Endodermal cell (in vitro differentiated cells): ENCODE measurements around the gene NBAS. TPM values are rescaled to one million over a fixed set of nuclear protein-coding genes. Genes with fewer than 3 reads are reported as not detected.

ENCODE experiments used
- DNase-seq: peaks from one replicate; pipeline ENCODE4 v3.0.0-alpha.2; 2017
- H3K27ac ChIP-seq: 2 replicates; pipeline ENCODE4 v1.5.1; 2013; ENCODE audit warnings: mild to moderate bottlenecking, low read depth, low read length, moderate library complexity
- H3K27me3 ChIP-seq: 2 replicates; pipeline ENCODE4 v1.6.1; 2013; ENCODE audit warnings: mild to moderate bottlenecking, low read length, moderate library complexity; ENCODE audit not compliant: insufficient read depth, control insufficient read depth, poor library complexity, severe bottlenecking
- H3K36me3 ChIP-seq: 2 replicates; pipeline ENCODE4 v1.7.0; 2013; ENCODE audit warnings: mild to moderate bottlenecking, low read length, moderate library complexity; ENCODE audit not compliant: control insufficient read depth, insufficient read depth
- H3K4me1 ChIP-seq: one replicate; pipeline ENCODE4 v1.7.0; 2013; ENCODE audit warnings: low read length; ENCODE audit not compliant: control insufficient read depth, insufficient read depth
- H3K4me3 ChIP-seq: 2 replicates; pipeline ENCODE4 v1.5.1; 2013; ENCODE audit warnings: mild to moderate bottlenecking, low read length, moderate library complexity
- H3K9ac ChIP-seq: 2 replicates; pipeline ENCODE4 v1.6.1; 2013; ENCODE audit warnings: mild to moderate bottlenecking, low read length, moderate library complexity; ENCODE audit not compliant: poor library complexity, severe bottlenecking; ENCODE audit errors: extremely low read depth
- H3K9me3 ChIP-seq: 2 replicates; pipeline ENCODE4 v1.6.1; 2013; ENCODE audit warnings: mild to moderate bottlenecking, low read length, moderate library complexity; ENCODE audit not compliant: control insufficient read depth
- H3K27ac Mint-ChIP-seq: 2 replicates; pipeline ENCODE4 v1.8.0; 2020; ENCODE audit warnings: mixed read lengths
- H3K27me3 Mint-ChIP-seq: 2 replicates; pipeline ENCODE4 v1.8.0; 2021; ENCODE audit warnings: mild to moderate bottlenecking, mixed read lengths; ENCODE audit not compliant: insufficient read depth
- H3K36me3 Mint-ChIP-seq: 2 replicates; pipeline ENCODE4 v1.8.0; 2020; ENCODE audit warnings: low read depth, mixed read lengths
- H3K4me1 Mint-ChIP-seq: 2 replicates; pipeline ENCODE4 v1.8.0; 2020; ENCODE audit warnings: mixed read lengths
- H3K4me3 Mint-ChIP-seq: 2 replicates; pipeline ENCODE4 v1.8.0; 2020; ENCODE audit warnings: mild to moderate bottlenecking, moderate library complexity, mixed read lengths
- H3K9me3 Mint-ChIP-seq: 2 replicates; pipeline ENCODE4 v1.8.0; 2020; ENCODE audit warnings: mild to moderate bottlenecking, mixed read lengths
- WGBS, 2 experiments: methylation state at CpG; one replicate each; pipeline versions ENCODE4 v1.1.5 to v1.1.7; 2013; ENCODE audit warnings: missing lambda C conversion rate in 2 of 2, mixed read lengths in 1 of 2; ENCODE audit not compliant: insufficient coverage in 1 of 2, insufficient read length in 1 of 2; 5-methylcytosine and 5-hydroxymethylcytosine counted together
- total RNA-seq, 2 donors: library from RNA; stranded (reverse); fragmentation: NEBNext Ultra II Directional in 1 of 2; extraction: Animal tissue kit (Norgen Biotek cat#: 25700) in 1 of 2; gene quantifications; 2 replicates in 1 of 2; 3 replicates in 1 of 2; pipeline ENCODE4 v1.2.1, GENCODE V29; 2021
- TF ChIP-seq, protein P1 (sequence below): fragments of 200-600 bp; sonication (generic); conservative IDR thresholded peaks from 2 replicates; pipeline ENCODE4 v1.5.0; 2021; ENCODE audit warnings: antibody characterized with exemption, mild to moderate bottlenecking

NBAS gene
- total RNA-seq, 2 donors from 2014 or later = 47.4 to 54.7 TPM

DNA sequence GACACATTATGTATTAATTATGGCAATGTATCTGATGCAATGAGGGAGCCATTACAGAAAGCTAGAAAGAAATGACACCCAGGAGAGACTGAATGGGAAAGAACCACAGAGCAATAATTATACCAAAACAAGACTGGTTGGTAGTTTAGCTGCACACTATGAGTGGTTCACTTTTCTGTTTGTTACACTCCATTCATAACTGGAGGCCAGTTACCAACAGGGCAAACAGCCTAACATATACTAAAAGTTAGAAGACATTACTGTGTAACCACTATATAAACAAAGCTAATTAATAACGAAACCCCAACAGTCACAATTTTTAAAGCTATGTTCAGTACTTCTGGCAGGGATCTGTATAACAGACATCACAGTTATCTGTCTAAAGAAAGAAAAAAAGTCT lies 49.4 kb downstream of the NBAS start:
- H3K4me1 ChIP-seq = no peaks in the 10 kb centered on the region
- Mint-ChIP-seq H3K27ac (no peak overlapping the region), H3K4me3 (no peak overlapping the region), H3K9me3 (no peaks in the 10 kb centered on the region), H3K4me1 (no peaks in the 10 kb centered on the region), H3K36me3 (peaks cover 35% of the 10 kb centered on the region), H3K27me3 (no peaks in the 10 kb centered on the region)
- TF ChIP-seq, protein P1, sequence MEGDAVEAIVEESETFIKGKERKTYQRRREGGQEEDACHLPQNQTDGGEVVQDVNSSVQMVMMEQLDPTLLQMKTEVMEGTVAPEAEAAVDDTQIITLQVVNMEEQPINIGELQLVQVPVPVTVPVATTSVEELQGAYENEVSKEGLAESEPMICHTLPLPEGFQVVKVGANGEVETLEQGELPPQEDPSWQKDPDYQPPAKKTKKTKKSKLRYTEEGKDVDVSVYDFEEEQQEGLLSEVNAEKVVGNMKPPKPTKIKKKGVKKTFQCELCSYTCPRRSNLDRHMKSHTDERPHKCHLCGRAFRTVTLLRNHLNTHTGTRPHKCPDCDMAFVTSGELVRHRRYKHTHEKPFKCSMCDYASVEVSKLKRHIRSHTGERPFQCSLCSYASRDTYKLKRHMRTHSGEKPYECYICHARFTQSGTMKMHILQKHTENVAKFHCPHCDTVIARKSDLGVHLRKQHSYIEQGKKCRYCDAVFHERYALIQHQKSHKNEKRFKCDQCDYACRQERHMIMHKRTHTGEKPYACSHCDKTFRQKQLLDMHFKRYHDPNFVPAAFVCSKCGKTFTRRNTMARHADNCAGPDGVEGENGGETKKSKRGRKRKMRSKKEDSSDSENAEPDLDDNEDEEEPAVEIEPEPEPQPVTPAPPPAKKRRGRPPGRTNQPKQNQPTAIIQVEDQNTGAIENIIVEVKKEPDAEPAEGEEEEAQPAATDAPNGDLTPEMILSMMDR = no peak
- 92 to 100% methylated on average over 1 of the region's 1 CpG for WGBS, 2 experiments
- no peaks in the 10 kb centered on the region for H3K9me3 ChIP-seq
- H3K27ac ChIP-seq = no peak overlapping the region
- H3K9ac ChIP-seq = no peak overlapping the region
- DNase-seq = no peak
- no peak overlapping the region for H3K4me3 ChIP-seq
- no peaks in the 10 kb centered on the region for H3K27me3 ChIP-seq
- peaks cover 31% of the 10 kb centered on the region for H3K36me3 ChIP-seq

DNA sequence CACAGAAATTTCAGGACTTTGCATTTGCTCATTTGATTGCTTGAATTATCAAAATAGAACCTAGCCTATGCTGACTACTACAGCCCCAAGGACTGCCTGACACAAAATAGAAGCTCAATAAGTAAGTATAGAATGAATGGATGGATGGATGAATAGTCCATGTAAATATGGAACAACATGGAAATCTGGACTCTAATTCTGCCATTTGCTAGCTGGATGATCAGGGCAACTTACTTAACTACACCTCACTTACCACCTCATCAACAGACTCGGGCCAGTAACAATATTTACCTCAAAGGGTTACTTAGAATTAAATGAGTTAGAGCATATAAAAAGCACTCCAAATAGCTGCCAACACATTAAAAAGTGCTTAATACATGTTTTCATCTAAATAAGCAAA lies 50.6 kb downstream of the NBAS start:
- Mint-ChIP-seq H3K4me1 (no peaks in the 10 kb centered on the region), H3K27me3 (no peaks in the 10 kb centered on the region), H3K36me3 (peaks cover 34% of the 10 kb centered on the region), H3K27ac (no peak overlapping the region), H3K4me3 (no peak overlapping the region), H3K9me3 (no peaks in the 10 kb centered on the region)
- no peak for DNase-seq
- Histone ChIP-seq H3K36me3 (peaks cover 31% of the 10 kb centered on the region), H3K9me3 (no peaks in the 10 kb centered on the region), H3K4me1 (no peaks in the 10 kb centered on the region), H3K9ac (no peak overlapping the region), H3K27me3 (no peaks in the 10 kb centered on the region), H3K4me3 (no peak overlapping the region), H3K27ac (no peak overlapping the region)
- TF ChIP-seq, protein P1 = no peak
- 70% methylated on average over 1 of the region's 1 CpG; no CpG with 5 or more reads in 1 of the 2 experiments for WGBS, 2 experiments

GRCh38 chr2:15510131-15510530 lies 51.0 kb downstream of the NBAS start:
- no peaks in the 10 kb centered on the region for H3K27me3 ChIP-seq
- H3K4me1 ChIP-seq = no peaks in the 10 kb centered on the region
- Mint-ChIP-seq H3K4me3 (no peak overlapping the region), H3K4me1 (no peaks in the 10 kb centered on the region), H3K27me3 (no peaks in the 10 kb centered on the region), H3K9me3 (no peaks in the 10 kb centered on the region), H3K36me3 (peaks cover 34% of the 10 kb centered on the region), H3K27ac (no peak overlapping the region)
- no peak overlapping the region for H3K9ac ChIP-seq
- peaks cover 31% of the 10 kb centered on the region for H3K36me3 ChIP-seq
- 88% methylated on average over 3 of the region's 3 CpGs; no CpG with 5 or more reads in 1 of the 2 experiments for WGBS, 2 experiments
- no peak overlapping the region for H3K4me3 ChIP-seq
- no peak for DNase-seq
- TF ChIP-seq, protein P1 = no peak
- H3K27ac ChIP-seq = no peak overlapping the region
- H3K9me3 ChIP-seq = no peaks in the 10 kb centered on the region
